Measurements from ENCODE around the gene RXFP4. TPM values are rescaled to one million over a fixed set of nuclear protein-coding genes. Genes with fewer than 3 reads are reported as not detected.
A peak's percentile ranks its signal among the peaks of the same experiment; 100 is the strongest.

Gene RXFP4
- total and polyA plus RNA-seq, 2 donors (not counting 1 experiment from before 2014, with no cell fraction given): 0.12 TPM; not detected in 1

DNA sequence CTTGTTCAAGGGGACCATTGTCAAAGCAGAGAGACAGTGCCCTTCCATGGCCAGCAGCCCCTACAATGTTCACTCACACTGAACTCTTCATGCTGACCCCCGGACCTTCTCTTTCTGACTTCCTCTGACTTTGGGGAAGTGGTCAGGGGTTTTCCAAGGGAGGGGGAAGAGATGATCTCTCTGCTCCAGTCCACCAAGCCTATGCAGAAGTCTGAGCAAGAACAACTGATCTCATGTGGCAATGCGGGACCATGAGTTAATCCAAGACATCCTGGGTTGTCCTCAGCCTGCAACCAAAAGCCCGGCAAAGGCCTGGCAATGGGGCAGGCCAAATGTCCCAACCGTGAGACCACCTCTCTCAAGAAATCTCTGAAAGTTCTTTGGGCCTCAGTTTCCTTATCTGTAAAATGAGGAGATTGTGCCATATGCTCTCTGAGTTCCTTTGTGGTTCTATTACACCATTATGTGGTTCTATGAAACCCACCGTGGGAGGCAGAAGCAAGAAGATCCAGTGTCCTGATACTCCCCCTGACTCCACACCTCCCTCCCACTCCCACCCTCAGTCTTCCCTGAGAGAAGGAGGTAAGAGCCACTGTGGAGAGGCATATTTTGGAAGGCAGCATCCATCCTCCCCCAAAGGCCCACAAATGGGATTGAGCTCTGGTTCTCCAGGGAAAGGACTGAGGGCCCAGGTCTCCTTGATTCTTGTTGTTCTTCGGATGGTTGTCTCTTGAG is 48.7 kb downstream of the RXFP4 start:
- Mint-ChIP-seq H3K27me3 (no peaks in the 10 kb centered on the region), H3K4me1 (peaks cover 20% of the 10 kb centered on the region), H3K27ac (peak overlapping the region; percentile 73), H3K4me3 (no peak overlapping the region), H3K9me3 (ENCODE audit: insufficient read depth) (no peaks in the 10 kb centered on the region)
- Histone ChIP-seq H3K27ac (ENCODE audit: low read length in 2 of 2) (peak overlapping the region; percentile 11 to 32), H3K9me3 (ENCODE audit: control extremely low read depth in 1 of 3, control insufficient read depth in 2 of 3, insufficient read depth in 1 of 3, low read length in 2 of 3) (no peaks in the 10 kb centered on the region), H3K36me3 (replicated peaks in 1 of 2; ENCODE audit: control extremely low read depth in 1 of 2, control insufficient read depth in 1 of 2, extremely low read depth in 1 of 2, insufficient read depth in 2 of 2, low read length in 1 of 2) (no peaks in the 10 kb centered on the region), H4K20me1 (ENCODE audit: control insufficient read depth, insufficient read depth, low read length, poor library complexity, severe bottlenecking) (no peaks in the 10 kb centered on the region), H3K9ac (ENCODE audit: low read length) (no peak overlapping the region), H3K27me3 (replicated peaks in 1 of 4; ENCODE audit: control extremely low read depth in 1 of 4, control insufficient read depth in 3 of 4, insufficient read depth in 4 of 4, low read length in 3 of 4) (no peaks in the 10 kb centered on the region), H3K4me3 (ENCODE audit: control extremely low read depth in 1 of 5, extremely low read depth in 1 of 5, insufficient read depth in 1 of 5, low read depth in 2 of 5, low read length in 4 of 5) (no peak overlapping the region), H2AFZ (ENCODE audit: insufficient read depth, low read depth, low read length, poor library complexity, severe bottlenecking) (peak overlapping the region; percentile 40), H3K4me2 (replicated peaks; ENCODE audit: low read depth, low read length, poor library complexity, severe bottlenecking) (peak overlapping the region; percentile 51), H3K4me1 (ENCODE audit: control insufficient read depth in 2 of 2, insufficient read depth in 2 of 2, low read length in 2 of 2) (peaks cover 21 to 24% of the 10 kb centered on the region in 2 donors), H3K79me2 (ENCODE audit: control insufficient read depth, insufficient read depth, low read length) (peaks cover 35% of the 10 kb centered on the region)
- POLR2A ChIA-PET: interaction anchor here (1.2 to 2.3 kb wide), 5 partner anchors 12 to 55 kb away, joined by 3 to 22 read pairs (median 10); partner anchors contain the start of genes ARHGEF2 and KHDC4
- 63% methylated on average over 3 of the region's 6 CpGs for WGBS (ENCODE audit: insufficient coverage)
- ATAC-seq (ENCODE audit: low read depth) (peak; percentile 8), DNase-seq (peak; percentile 64)
- TF ChIP-seq EZH2 (IDR thresholded peaks at IDR 0.05; ENCODE audit: borderline replicate concordance, insufficient read depth, low read depth, low read length, poor library complexity, severe bottlenecking): no peak
- TF ChIP-seq, protein P1, sequence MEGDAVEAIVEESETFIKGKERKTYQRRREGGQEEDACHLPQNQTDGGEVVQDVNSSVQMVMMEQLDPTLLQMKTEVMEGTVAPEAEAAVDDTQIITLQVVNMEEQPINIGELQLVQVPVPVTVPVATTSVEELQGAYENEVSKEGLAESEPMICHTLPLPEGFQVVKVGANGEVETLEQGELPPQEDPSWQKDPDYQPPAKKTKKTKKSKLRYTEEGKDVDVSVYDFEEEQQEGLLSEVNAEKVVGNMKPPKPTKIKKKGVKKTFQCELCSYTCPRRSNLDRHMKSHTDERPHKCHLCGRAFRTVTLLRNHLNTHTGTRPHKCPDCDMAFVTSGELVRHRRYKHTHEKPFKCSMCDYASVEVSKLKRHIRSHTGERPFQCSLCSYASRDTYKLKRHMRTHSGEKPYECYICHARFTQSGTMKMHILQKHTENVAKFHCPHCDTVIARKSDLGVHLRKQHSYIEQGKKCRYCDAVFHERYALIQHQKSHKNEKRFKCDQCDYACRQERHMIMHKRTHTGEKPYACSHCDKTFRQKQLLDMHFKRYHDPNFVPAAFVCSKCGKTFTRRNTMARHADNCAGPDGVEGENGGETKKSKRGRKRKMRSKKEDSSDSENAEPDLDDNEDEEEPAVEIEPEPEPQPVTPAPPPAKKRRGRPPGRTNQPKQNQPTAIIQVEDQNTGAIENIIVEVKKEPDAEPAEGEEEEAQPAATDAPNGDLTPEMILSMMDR (IDR thresholded peaks at IDR 0.05): no peak
- CTCF ChIA-PET: interaction anchor here (0.6 to 5.9 kb wide), 34 partner anchors 12 to 1006 kb away, joined by 3 to 176 read pairs (median 5); partner anchors contain the start of genes ARHGEF2, KHDC4, RXFP4 and SYT11
- intact Hi-C loops (cut with micrococcal nuclease): no loop called here

Small RNAs within 50 kb of the gene (small RNA-seq; reads per million reads assigned to genes)
- not detected for gene MIR6738 (ENCODE audit: insufficient read length, low read depth, low replicate concordance)
- not detected for gene RF00015 (ENCODE audit: insufficient read length, low read depth, low replicate concordance)
- not detected for gene SCARNA4 (ENCODE audit: insufficient read length, low read depth, low replicate concordance)
- gene SNORA80E (ENCODE audit: insufficient read length, low read depth, low replicate concordance): 405 reads per million, percentile 97 among the genes with 10 or more reads in this experiment

Other genes starting within 250 kb of the RXFP4 start
- gene GON4L, start 84.4 kb upstream of the RXFP4 start, total RNA-seq: 127 TPM in 2 replicates
- gene GON4L, start 84.4 kb upstream of the RXFP4 start, polyA plus RNA-seq: 54.4 and 57.7 TPM in 2 replicates
- 6.2 and 6.6 TPM in 2 replicates for gene SYT11, start 82.1 kb upstream of the RXFP4 start, total RNA-seq
- gene SYT11, start 82.1 kb upstream of the RXFP4 start, polyA plus RNA-seq: 1.8 and 3.0 TPM in 2 replicates
- gene RIT1, start 30.3 kb upstream of the RXFP4 start, total RNA-seq: 43.4 and 45.7 TPM in 2 replicates
- 14.2 and 28.6 TPM in 2 replicates for gene RIT1, start 30.3 kb upstream of the RXFP4 start, polyA plus RNA-seq
- 122 TPM in 2 replicates for gene KHDC4, start 7.2 kb upstream of the RXFP4 start, total RNA-seq
- gene KHDC4, start 7.2 kb upstream of the RXFP4 start, polyA plus RNA-seq: 47.3 and 51.3 TPM in 2 replicates
- 245 and 247 TPM in 2 replicates for gene ARHGEF2, start 36.9 kb downstream of the RXFP4 start, total RNA-seq
- 241 and 269 TPM in 2 replicates for gene ARHGEF2, start 36.9 kb downstream of the RXFP4 start, polyA plus RNA-seq
- gene SSR2, start 79.3 kb downstream of the RXFP4 start, total RNA-seq: 160 and 161 TPM in 2 replicates
- gene SSR2, start 79.3 kb downstream of the RXFP4 start, polyA plus RNA-seq: 359 and 386 TPM in 2 replicates
- 35.1 and 39.0 TPM in 2 replicates for gene UBQLN4, start 112.2 kb downstream of the RXFP4 start, total RNA-seq
- 20.9 and 24.1 TPM in 2 replicates for gene UBQLN4, start 112.2 kb downstream of the RXFP4 start, polyA plus RNA-seq
- 31.5 and 37.8 TPM in 2 replicates for gene LAMTOR2, start 113.1 kb downstream of the RXFP4 start, total RNA-seq
- 27.9 and 55.9 TPM in 2 replicates for gene LAMTOR2, start 113.1 kb downstream of the RXFP4 start, polyA plus RNA-seq
- gene RAB25, start 119.5 kb downstream of the RXFP4 start, total RNA-seq: 0.69 and 1.1 TPM in 2 replicates
- 0.81 and 2.2 TPM in 2 replicates for gene RAB25, start 119.5 kb downstream of the RXFP4 start, polyA plus RNA-seq
- 0.73 and 1.1 TPM in 2 replicates for gene MEX3A, start 140.8 kb downstream of the RXFP4 start, total RNA-seq
- 0.22 and 0.27 TPM in 2 replicates for gene MEX3A, start 140.8 kb downstream of the RXFP4 start, polyA plus RNA-seq
- 28.7 and 32.3 TPM in 2 replicates for gene LMNA, start 173.1 kb downstream of the RXFP4 start, total RNA-seq
- 19.4 and 53.1 TPM in 2 replicates for gene LMNA, start 173.1 kb downstream of the RXFP4 start, polyA plus RNA-seq
- 6.4 and 9.2 TPM in 2 replicates for gene SEMA4A, start 211.9 kb downstream of the RXFP4 start, total RNA-seq
- gene SEMA4A, start 211.9 kb downstream of the RXFP4 start, polyA plus RNA-seq: 15.5 and 23.2 TPM in 2 replicates

Measured in B cell (primary cell).